Measurements from ENCODE around the gene PACRGL. TPM values are rescaled to one million over a fixed set of nuclear protein-coding genes. Genes with fewer than 3 reads are reported as not detected.

PACRGL gene
- total RNA-seq, 1 donor from 2014 or later = 23.0 TPM

- no peak for DNase-seq (ENCODE audit: low read depth)
Observed at GRCh38 chr4:20787940-20788665, 87.8 kb downstream of the PACRGL start.

More at GRCh38 chr4:20787940-20788665, 87.8 kb downstream of the PACRGL start:
- H3K4me3 ChIP-seq (ENCODE audit: low read depth, low read length) = no peak overlapping the region
- H3K36me3 ChIP-seq (ENCODE audit: control insufficient read depth, insufficient read depth, low read length) = no peaks in the 10 kb centered on the region
- no peaks in the 10 kb centered on the region for H3K27me3 ChIP-seq (ENCODE audit: control insufficient read depth, insufficient read depth, low read length)
- TF ChIP-seq CTCF (IDR thresholded peaks at IDR 0.05; ENCODE audit: insufficient read depth, low read length, poor library complexity, severe bottlenecking) = no peak
